ENCODE data around the gene DHRSX.

DHRSX gene

DNA sequence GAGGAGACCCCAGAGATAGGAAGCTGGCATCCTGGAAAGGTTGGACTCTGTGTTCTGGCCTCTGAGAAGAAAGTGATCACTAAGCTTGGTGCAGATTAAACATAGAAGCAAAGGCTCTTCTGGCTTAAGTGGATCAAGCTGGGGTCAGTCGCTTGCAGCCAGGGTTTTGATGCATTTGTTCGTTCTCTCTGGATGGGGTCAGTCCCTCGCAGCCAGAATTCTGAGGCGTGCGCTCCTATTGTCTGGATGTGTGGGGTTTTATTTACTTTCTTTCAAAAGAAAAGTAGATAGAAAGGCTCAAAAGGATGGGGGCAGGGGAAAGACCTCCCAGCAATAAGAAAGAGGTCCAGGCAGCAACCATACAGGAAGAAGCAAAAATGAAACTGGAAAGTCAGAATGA lies 152.6 kb downstream of the DHRSX start:
- Histone ChIP-seq H3K9ac (no peak overlapping the region), H3K79me2 (ENCODE audit: insufficient read depth, low read depth) (no peaks in the 10 kb centered on the region), H3K27ac (no peak overlapping the region), H4K20me1 (ENCODE audit: insufficient read depth) (no peaks in the 10 kb centered on the region), H3K4me1 (ENCODE audit: low read depth, poor library complexity, severe bottlenecking) (no peaks in the 10 kb centered on the region), H3K36me3 (ENCODE audit: insufficient read depth) (no peaks in the 10 kb centered on the region), H3K27me3 (ENCODE audit: insufficient read depth, low read depth) (no peaks in the 10 kb centered on the region), H3K4me2 (no peak overlapping the region), H2AFZ (ENCODE audit: low read depth) (no peak overlapping the region), H3K4me3 (IDR thresholded peaks at IDR 0.05; ENCODE audit: insufficient read depth, low read depth, low read length) (no peak overlapping the region)
- TF ChIP-seq, protein P1, sequence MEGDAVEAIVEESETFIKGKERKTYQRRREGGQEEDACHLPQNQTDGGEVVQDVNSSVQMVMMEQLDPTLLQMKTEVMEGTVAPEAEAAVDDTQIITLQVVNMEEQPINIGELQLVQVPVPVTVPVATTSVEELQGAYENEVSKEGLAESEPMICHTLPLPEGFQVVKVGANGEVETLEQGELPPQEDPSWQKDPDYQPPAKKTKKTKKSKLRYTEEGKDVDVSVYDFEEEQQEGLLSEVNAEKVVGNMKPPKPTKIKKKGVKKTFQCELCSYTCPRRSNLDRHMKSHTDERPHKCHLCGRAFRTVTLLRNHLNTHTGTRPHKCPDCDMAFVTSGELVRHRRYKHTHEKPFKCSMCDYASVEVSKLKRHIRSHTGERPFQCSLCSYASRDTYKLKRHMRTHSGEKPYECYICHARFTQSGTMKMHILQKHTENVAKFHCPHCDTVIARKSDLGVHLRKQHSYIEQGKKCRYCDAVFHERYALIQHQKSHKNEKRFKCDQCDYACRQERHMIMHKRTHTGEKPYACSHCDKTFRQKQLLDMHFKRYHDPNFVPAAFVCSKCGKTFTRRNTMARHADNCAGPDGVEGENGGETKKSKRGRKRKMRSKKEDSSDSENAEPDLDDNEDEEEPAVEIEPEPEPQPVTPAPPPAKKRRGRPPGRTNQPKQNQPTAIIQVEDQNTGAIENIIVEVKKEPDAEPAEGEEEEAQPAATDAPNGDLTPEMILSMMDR (conservative IDR thresholded peaks at IDR 0.05; ENCODE audit: low read depth, low read length) = no peak

DNA sequence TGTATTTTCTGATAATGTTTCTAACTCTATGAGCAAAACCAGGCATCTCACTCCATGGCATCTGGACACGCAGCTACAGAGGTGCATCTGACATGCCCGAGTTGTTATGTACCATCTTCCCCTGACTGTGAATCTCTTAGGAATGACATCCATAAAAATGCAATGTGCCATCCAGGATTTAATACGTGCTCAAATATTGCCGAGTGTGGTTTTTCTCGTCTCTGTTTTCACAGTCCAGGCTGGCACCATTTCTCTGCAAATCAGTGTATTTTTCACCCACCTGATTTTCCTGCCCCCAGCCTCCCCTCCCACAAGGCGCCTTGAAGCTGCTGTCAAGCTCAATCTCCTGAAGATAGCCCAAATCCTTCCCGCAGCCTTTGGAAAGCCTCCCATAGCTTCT lies 154.6 kb downstream of the DHRSX start:
- no peaks in the 10 kb centered on the region for H3K79me2 ChIP-seq (ENCODE audit: insufficient read depth, low read depth)
- TF ChIP-seq, protein P1 (conservative IDR thresholded peaks at IDR 0.05; ENCODE audit: low read depth, low read length) = no peak
- H3K36me3 ChIP-seq (ENCODE audit: insufficient read depth) = no peaks in the 10 kb centered on the region
- H4K20me1 ChIP-seq (ENCODE audit: insufficient read depth) = no peaks in the 10 kb centered on the region
- H2AFZ ChIP-seq (ENCODE audit: low read depth) = no peak overlapping the region
- no peaks in the 10 kb centered on the region for H3K27me3 ChIP-seq (ENCODE audit: insufficient read depth, low read depth)
- H3K27ac ChIP-seq = no peak overlapping the region
- no peaks in the 10 kb centered on the region for H3K4me1 ChIP-seq (ENCODE audit: low read depth, poor library complexity, severe bottlenecking)
- H3K9ac ChIP-seq = no peak overlapping the region
- H3K4me3 ChIP-seq (IDR thresholded peaks at IDR 0.05; ENCODE audit: insufficient read depth, low read depth, low read length) = no peak overlapping the region
- H3K4me2 ChIP-seq = no peak overlapping the region

DNA sequence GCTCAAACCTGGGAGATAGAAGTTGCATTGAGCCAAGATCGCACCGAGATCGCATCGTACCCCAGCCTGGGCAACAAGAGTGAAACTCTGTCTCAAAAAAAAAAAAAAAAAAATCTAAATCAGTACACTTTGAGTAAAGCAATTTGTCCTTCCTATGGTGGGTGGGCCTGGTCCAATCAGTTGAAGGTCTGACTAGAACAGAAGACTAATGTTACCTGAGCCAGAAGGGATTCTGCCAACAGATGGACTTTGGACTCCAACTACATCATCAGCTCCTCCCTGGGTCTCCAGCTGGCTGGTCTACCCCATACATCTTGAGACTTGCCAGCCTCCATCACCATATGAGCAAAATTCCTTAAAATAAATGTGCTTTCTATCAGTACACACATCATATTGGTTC lies 155.2 kb downstream of the DHRSX start:
- H3K27ac ChIP-seq = no peak overlapping the region
- H3K4me2 ChIP-seq = no peak overlapping the region
- H3K9ac ChIP-seq = no peak overlapping the region
- H3K4me3 ChIP-seq (IDR thresholded peaks at IDR 0.05; ENCODE audit: insufficient read depth, low read depth, low read length) = no peak overlapping the region
- H3K36me3 ChIP-seq (ENCODE audit: insufficient read depth) = no peaks in the 10 kb centered on the region
- no peaks in the 10 kb centered on the region for H3K4me1 ChIP-seq (ENCODE audit: low read depth, poor library complexity, severe bottlenecking)
- no peak overlapping the region for H2AFZ ChIP-seq (ENCODE audit: low read depth)
- no peaks in the 10 kb centered on the region for H3K27me3 ChIP-seq (ENCODE audit: insufficient read depth, low read depth)
- H4K20me1 ChIP-seq (ENCODE audit: insufficient read depth) = no peaks in the 10 kb centered on the region
- no peaks in the 10 kb centered on the region for H3K79me2 ChIP-seq (ENCODE audit: insufficient read depth, low read depth)
- TF ChIP-seq, protein P1 (conservative IDR thresholded peaks at IDR 0.05; ENCODE audit: low read depth, low read length) = no peak

DNA sequence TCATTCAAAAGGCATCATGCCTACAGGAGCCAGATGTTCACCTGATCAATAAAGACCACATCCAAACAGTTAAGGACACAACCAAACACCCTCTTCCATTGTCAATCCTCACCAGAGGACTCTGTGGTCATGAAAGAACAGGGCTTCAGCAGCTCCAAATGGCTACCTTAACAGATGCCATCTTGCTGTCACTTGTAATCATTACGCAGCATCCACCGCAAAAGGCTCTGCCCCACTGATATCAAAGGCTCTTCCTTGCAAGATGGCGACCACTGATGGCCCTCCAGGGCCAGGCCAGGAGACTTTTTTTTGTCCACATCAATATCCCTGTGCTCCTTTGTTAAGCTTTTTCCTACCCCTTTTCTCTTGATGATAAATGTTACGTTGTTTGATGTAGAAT lies 157.4 kb downstream of the DHRSX start:
- Histone ChIP-seq H3K4me1 (ENCODE audit: low read depth, poor library complexity, severe bottlenecking) (no peaks in the 10 kb centered on the region), H3K27ac (no peak overlapping the region), H3K36me3 (ENCODE audit: insufficient read depth) (no peaks in the 10 kb centered on the region), H3K9ac (no peak overlapping the region), H3K4me2 (no peak overlapping the region), H3K79me2 (ENCODE audit: insufficient read depth, low read depth) (no peaks in the 10 kb centered on the region), H3K4me3 (IDR thresholded peaks at IDR 0.05; ENCODE audit: insufficient read depth, low read depth, low read length) (no peak overlapping the region), H2AFZ (ENCODE audit: low read depth) (no peak overlapping the region), H4K20me1 (ENCODE audit: insufficient read depth) (no peaks in the 10 kb centered on the region), H3K27me3 (ENCODE audit: insufficient read depth, low read depth) (no peaks in the 10 kb centered on the region)
- TF ChIP-seq, protein P1 (conservative IDR thresholded peaks at IDR 0.05; ENCODE audit: low read depth, low read length) = no peak

DNA sequence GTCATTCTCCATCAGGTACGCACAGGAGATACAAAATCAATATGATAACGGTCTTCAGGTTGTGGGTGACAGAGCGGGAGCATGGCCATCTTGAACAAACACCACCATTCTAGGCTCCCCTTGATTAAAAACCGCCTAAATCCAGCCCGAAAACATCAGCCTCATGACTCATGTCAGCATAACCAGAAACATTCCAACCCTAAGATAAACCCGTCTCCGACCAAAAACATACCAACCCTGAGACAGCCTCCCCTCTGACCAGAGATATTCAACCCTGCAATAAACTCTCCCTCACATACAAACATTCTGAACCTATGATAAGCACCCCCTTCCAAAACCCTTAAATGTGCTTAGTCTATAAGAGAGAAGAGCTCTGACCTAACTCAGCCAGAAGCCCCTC lies 157.9 kb downstream of the DHRSX start:
- Histone ChIP-seq H3K27ac (no peak overlapping the region), H3K4me2 (no peak overlapping the region)

More for the DNA sequence above, 157.9 kb downstream of the DHRSX start:
- H3K27me3 ChIP-seq (ENCODE audit: insufficient read depth, low read depth) = no peaks in the 10 kb centered on the region
- H3K4me1 ChIP-seq (ENCODE audit: low read depth, poor library complexity, severe bottlenecking) = no peaks in the 10 kb centered on the region
- no peaks in the 10 kb centered on the region for H3K79me2 ChIP-seq (ENCODE audit: insufficient read depth, low read depth)
- H2AFZ ChIP-seq (ENCODE audit: low read depth) = no peak overlapping the region
- H3K36me3 ChIP-seq (ENCODE audit: insufficient read depth) = no peaks in the 10 kb centered on the region
- no peak overlapping the region for H3K4me3 ChIP-seq (IDR thresholded peaks at IDR 0.05; ENCODE audit: insufficient read depth, low read depth, low read length)
- TF ChIP-seq, protein P1 (conservative IDR thresholded peaks at IDR 0.05; ENCODE audit: low read depth, low read length) = no peak
- no peak overlapping the region for H3K9ac ChIP-seq
- H4K20me1 ChIP-seq (ENCODE audit: insufficient read depth) = no peaks in the 10 kb centered on the region
